Right ventricle myocardium inferior (tissue), 1 donor: ENCODE data around the gene SPATS2L. TPM values are rescaled to one million over a fixed set of nuclear protein-coding genes. Genes with fewer than 3 reads are reported as not detected.
A peak's percentile ranks its signal among the peaks of the same experiment; 100 is the strongest.

Experiments used
- ATAC-seq: fragments of 200-7000 bp; cut with Tn5 transposase; one replicate; pipeline ENCODE4 v1.9.1; 2020; ENCODE audit warnings: mild to moderate bottlenecking, moderate library complexity
- DNase-seq: peaks from one replicate; pipeline ENCODE4 v3.0.0; 2021; ENCODE audit errors: missing footprints
- intact Hi-C: fragments of 100-400 bp; cut with DNase I; formaldehyde crosslinking; loops from one replicate; pipeline ENCODE4 v1.11.0; 2022
- total RNA-seq: library from RNA; stranded (reverse); fragmentation: NEBNext Ultra II Directional; extraction: Animal tissue kit (Norgen Biotek cat#: 25700); gene quantifications from one replicate; pipeline ENCODE4 v1.2.1, GENCODE V29; 2021
- donor health status: DM: no; HTN: yes; CAD: no; lungs with severe emphysema.

SPATS2L gene
- total RNA-seq, 1 donor from 2014 or later, result 89.5 TPM

DNA sequence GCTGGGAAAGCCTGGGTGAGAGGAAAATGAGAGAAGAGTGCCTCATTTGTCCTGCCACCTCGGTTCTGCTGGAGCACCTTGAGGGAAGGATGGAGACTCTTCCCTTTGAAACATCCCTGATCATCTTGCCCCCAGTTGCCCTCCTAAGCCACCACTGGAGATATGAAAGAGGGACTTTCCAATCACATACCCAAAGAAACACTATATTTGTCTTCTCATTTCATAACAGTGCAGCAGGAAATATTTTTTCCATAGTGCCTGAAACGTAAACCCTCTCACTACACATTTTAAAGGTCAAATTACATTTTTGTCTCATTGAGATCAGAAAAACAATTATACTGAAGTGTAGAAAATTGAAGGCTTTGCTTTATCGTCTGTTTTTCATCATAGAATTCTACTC is 140.1 kb downstream of the SPATS2L start:
- intact Hi-C loops, result no loop called here
- DNase-seq, result no peak
- no peak for ATAC-seq

DNA sequence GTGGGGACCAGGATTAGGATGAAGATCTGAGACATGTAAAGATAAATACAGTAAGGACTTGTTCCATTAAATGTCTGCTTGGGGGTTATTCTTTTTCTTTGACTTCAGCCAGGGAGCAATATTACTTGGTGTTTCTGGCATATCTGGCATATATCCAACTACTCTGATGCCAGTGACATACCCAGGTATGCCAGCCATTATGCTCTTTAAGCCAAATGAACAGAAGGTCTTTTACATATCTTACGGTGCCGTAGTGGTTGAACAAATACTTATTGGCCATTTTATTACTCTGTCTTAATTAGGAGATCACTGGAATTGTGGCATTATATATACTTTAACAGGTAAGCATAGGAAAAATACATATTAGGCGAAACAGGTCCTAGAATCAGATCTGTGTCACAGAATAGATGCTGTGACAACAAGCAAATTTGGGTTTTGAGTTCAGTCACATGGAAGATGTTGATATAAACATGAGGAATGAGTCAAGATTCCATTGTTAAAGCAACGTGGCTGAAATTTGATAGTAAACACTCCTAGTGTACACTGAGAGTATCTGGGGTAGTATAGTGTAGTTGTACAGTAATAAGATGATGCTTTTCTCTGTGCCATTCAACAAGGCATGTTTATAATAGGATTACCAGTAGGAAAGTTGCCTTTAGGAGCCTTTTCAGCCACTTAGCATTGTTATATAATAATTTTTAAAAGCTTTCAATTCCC is 140.8 kb downstream of the SPATS2L start:
- DNase-seq (no peak), ATAC-seq (no peak)
- intact Hi-C loops, result no loop called here

DNA sequence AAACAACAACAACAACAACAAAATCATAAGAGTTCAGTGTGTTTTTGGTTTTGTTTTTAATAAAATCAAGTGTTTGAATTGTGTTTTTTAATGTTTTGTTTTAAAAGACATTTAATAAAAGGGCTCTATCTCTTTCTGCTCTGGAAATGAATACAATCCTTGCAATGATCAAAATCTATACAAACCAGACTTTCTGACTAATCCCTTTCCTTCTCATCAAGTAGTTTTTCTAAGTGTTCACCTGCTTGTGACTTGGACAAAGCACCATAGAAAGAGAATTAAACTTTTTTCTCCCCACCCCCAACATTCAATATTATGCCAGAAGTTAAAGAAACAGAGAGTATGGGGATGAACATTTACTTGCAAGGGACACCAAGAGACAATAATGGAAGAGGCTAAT is 142.0 kb downstream of the SPATS2L start:
- ATAC-seq, result no peak
- DNase-seq, result no peak
- intact Hi-C loops, result no loop called here

DNA sequence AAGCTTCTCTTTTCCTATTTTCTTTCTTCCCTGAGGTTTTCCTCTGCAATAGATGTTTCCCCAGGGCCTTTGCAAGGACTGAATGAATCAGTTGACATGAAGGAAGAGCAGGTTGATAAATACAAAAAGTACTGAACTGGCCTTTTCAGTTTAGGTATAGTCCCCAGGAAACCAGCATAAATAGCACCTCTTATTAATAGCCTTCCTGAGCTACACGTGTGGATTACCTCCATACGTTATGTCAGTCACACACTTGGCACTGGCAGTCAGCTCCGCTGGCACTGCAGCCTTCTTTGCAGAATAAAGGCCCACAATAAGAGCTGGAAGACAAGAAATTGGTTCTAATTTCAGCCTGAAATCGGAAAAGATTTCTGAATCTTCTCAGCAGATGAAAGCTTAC is 142.7 kb downstream of the SPATS2L start:
- no peak for DNase-seq
- intact Hi-C loops, result no loop called here
- ATAC-seq, result no peak

DNA sequence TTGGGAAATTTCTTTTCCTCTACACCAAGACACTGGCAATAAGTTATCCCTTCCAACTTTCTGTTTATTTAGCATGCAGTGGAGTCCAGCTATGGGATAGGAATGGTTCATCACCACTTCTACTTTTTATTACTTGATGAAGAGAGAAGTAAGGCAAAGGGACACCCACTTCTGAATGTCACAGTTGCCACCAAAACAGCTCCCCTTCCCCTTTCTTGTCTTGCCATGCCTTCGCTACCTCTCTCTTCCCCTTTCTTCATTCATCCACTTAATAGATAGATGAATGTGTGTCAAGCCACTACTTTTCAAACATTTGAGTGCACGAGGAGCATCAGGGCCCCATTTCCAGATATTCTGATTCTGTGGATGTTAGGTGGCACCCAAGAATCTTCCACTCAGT is 143.8 kb downstream of the SPATS2L start:
- DNase-seq (no peak), ATAC-seq (no peak)
- intact Hi-C loops, result no loop called here

DNA sequence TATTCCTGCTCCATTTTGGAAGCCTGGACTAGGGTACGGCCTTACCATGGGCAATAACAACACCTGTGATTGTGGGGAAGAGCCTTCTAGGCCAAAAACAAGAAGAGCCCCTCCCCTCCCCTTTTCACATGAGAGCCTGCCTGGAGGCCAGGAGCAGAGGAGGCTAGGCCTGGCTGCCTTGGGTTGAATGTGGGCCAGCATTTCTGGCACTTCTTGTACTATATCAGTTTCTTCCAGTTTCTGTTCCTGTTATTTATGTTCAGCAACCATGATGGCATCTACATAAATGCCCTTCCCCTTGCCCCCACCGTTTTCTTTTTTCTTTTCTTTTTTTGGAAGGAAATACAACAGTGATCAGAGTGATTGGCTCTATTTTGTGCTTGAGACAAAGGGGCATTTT is 145.0 kb downstream of the SPATS2L start:
- intact Hi-C loops, result no loop called here
- no peak for DNase-seq
- no peak for ATAC-seq

DNA sequence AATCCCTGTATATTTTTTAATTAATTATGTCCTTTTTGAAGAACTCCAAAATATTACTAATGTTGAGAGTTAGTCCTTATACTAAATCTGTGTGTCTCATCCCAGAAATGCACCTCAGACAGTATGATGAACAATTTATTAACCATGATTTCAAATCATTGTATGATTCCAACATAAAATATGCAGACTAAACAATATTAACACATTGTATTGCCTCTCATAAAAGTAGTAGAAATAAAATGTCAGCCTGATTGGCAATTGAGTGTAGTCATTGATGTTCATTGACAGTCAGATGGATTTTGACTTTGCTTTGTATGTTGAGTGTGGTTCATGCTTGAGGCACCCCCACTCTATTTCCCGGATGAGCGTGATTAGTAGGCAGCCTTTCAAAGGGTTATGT is 145.9 kb downstream of the SPATS2L start:
- ATAC-seq, result no peak

DNA sequence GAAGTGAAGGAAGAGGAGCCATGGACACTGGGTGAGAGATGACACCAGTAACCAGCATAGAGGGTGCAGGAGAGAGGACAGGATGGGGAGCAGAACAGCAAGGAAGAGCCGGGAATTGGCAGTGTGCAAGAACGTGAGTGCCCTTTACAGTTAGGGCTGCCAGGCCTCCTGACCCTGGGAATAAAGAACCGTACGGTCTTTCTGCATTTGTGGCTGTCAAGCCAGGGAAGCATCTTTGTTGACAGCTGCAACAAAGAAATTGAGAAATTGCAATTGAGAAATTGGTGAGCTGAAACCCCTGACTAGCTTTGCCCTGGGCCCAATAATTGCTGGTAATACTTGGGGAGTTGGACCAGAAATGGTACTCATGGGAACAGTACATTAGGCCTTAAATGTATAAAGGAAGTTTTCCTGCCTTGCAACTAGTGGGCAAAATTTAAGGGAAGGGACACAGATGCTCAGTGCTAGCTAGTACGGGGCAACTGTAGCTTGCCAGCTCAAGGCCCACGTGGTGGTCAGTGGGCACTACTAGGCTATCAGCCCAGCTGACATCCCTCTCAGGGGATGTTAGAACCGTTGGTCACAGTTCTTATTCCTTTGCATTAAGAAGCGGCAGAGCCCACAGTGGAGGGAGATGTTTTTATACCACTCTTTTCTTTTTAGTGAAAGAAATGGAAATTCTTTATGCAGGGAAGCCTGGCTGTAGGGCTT is 146.8 kb downstream of the SPATS2L start:
- DNase-seq, result no peak
- intact Hi-C loops, result no loop called here
- no peak for ATAC-seq

More for the DNA sequence above, 145.9 kb downstream of the SPATS2L start:
- DNase-seq, result no peak
- intact Hi-C loops, result no loop called here

DNA sequence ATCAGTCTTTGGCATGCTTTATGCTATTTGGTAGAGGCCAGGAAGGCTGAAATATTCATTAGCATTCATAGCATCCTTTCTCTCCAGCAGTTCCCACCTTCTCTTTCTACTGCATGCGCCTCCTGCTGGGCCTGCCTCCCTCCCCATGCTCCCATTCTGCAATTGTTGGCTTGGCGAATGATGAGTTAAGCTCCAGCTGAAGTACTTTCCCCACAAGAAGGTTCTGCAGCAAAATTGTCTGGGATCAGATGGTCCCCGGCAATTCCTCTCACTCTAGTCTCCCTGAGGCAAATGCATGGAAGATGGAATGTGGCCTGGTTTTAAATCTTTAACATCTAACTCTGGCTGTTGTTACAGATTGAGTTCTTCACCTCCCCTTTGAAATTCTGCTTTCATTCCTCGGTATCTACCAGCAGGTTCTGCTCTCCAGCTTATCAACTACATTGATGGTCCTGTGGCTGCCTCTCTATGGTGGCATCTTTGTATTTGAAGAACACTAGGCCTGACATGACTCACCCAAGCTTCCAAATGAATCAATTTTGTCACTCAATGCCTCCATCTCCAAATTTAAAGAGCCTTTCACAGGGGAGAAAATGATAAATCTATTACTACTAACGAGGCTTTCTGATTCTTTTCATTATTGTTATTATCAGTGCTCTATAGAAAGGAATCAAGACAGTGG is 147.5 kb downstream of the SPATS2L start:
- no peak for DNase-seq
- intact Hi-C loops, result no loop called here
- ATAC-seq, result no peak

DNA sequence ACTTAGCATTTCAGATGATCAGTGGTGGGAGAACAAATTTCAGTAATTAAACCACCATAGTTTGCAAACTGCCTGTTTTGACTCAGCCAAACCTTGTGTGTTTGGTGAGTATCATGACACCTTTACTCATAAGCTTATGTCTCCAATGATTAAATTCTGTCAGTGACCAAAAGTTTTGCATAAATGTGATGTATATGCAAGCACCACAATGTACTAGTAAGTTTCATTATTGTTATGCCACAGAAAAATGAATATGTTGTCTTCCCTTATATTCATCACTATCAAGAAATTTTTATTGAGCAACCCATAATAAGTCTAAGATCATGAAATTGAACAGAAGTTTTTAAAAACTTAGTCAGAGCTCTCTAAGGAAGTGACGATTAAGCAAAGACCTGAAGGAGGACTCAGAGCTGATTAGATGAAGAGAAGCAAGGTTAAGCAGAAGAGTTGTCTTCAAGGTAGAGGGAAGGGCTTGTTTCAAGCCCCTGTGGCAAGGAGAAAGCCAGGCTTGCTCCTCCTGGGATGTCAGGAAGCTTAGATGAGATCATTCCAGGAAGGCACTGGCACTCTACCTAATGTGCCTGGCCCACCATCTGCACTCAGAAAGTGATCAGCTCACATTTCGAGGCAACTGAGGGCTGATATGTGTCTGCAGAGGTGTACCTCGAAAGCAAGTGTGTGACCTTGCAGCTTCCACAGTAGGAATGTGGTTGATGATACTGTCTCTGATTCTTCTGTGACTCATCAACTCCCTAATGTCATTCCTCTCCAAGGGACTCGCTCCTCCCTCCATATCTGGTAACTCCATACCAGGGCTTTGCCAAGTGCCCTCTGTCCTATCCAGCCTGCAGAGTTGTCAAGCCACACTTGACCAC is 148.7 kb downstream of the SPATS2L start:
- no peak for DNase-seq

DNA sequence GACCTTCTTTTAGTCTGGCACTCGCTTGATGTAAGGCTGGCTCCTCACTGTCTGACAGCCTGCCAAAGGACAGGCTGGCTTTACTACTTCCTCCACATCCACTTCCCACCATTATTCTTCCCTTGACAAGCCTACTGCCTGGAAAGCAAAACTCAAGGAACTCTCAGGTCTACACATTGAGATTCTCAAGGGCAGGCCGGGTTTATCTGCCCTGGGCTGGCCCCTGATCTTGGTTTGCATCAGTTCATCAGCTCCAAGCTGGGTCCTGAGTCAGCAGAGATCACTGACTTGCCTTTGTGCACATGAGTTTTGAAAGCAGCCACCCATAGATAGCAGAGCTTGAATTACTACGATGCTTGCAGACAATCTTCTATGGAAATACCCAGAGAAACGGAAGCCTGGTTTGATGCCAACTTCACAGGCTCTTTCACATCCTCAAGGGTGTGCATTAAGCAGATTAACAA is 149.5 kb downstream of the SPATS2L start:
- no peak for DNase-seq
- ATAC-seq, result peak; percentile 62
- intact Hi-C loops, result no loop called here

More for the DNA sequence above, 148.7 kb downstream of the SPATS2L start:
- intact Hi-C loops, result no loop called here
- ATAC-seq, result peak; percentile 53

DNA sequence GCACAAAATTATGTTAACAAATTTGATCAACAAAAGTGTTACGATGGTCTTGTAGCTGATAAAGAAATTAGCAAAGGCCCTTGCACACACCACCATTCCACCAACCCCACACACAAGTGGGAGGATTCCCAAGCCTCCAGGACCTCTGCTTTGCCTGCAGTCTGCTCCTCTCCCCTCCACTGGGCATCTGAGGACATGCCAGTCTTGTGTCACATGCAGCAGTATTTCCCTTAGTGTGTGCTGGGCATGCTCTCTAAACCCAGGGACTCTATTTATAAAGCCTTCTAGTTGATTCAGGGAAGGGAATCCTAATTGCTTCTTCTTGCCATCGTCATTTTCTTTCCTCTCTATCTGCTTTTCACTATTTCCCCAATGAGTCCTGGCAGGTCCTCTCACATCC is 150.1 kb downstream of the SPATS2L start:
- intact Hi-C loops, result no loop called here
- no peak for DNase-seq
- peak; percentile 69 for ATAC-seq

DNA sequence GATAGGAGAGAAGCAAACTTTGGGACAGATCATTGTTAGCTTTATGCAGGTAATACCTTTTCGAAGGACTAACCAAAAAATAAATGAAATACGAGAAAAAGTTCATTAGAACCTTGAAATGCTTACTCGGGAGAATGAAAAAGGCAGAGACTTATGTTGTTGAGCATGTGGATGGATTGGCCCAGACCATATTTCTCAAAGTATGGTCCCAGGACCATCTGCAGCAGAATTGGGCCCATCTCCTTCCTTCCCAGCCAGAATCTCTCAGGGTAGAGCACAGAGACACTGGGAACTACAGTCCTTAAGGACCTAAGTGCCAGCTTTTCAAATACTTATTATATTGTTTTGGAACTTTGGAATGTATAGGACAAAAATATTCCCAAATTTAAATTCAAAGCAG is 152.6 kb downstream of the SPATS2L start:
- DNase-seq (no peak), ATAC-seq (no peak)
- intact Hi-C loops, result no loop called here

DNA sequence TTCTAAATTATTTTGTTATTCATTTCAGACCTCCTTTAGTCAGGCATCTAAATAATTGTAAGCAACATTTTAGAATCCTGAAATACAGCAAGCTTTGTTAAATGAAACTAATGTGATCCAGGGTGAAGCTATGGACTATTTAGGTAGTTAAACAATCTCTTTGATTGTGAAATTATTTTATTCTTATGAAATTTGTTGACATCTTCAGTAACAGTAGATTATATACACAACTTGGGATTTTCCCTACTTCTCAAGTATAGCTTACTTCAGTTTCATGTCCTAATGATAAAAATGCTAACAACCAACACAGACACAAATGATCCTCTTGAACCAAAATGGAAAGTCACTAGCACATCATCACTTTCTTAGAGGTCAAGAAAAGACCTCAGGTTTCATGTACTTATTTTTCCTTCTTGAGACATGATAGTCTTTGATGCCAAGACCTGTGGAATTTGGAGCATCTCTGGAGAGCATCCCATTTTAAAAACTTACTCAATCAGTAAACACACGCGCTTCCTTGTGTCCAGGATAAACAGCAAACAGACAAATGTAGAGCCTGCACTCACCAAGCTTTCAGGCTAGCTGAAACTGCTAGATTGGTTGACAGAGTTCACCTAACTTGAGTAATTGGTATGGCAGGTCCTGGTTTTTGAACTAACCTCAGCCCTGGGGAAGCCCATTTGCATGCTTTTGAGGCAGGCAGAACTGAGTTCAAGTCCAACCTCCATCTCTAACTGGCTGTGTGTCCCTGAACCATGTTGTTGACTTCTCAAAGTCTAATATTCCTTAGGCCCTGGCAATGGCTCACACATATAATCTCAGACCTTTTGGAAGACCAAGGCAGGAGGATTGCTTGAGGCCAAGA is 155.6 kb downstream of the SPATS2L start:
- ATAC-seq (no peak), DNase-seq (no peak)
- intact Hi-C loops, result no loop called here

DNA sequence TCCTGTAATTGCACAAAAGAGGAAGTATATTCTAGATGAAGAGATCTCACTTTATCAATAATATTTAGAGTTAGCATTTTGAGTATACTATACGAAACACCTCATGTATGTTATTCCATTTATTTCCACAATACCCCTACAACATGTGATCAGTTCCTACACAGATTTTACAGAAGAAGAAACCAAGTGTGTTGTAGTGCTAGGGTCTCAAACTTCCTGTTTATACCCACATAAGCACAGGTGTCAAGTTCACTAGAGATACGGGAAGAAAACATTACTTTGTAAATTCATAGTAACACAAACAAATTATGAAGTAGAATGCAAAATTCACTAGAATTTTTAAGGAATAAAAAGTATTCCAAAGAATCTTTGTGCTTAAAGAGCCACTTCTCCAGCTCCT is 157.0 kb downstream of the SPATS2L start:
- ATAC-seq, result no peak
- intact Hi-C loops, result no loop called here

DNA sequence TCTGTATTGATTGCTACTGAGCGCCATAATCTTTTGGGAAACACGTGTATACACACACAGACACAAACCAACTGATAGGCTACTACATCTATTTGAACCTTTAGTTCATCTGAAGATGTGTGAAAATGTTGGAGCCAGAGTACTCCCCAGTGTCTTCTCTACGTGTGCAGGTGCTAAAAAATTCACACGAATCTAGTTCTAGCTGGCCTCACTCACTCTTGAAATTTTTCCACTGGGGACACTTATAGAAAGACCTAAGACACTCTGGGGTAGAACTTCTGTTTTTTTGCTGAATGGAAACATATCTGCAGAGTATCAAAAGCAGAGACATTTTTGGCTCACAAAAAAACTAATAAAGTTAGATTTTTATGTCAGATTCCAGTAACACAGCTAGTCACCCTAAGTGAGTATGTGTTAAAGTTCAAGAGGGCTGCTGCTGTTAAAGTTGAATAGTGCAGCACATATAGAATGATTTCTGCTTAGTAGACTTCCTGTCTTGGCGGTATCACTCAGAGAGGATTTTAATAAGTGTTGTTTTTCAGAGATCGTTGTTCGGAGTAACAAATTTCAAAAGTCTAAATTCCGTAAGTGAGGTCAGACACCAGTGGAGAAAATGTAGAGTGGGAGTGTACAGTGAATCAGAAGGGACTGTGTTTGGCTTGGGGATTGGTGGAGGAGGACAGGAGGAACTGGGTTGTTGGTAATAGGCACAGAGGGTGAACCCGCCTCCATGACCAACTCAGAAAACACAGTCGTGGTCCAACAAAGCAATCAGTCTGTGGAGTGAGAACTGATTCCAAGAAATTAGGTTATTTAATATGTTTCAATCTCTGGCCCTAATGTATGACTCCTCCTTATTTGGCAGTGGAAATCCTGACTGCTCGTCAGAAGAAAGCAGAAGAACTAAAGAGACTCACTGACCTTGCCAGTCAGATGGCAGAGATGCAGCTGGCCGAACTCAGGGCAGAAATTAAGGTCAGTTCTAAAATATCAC is 160.2 kb downstream of the SPATS2L start:
- no peak for DNase-seq
- intact Hi-C loops, result no loop called here
- peak; percentile 93 for ATAC-seq

More for the DNA sequence above, 157.0 kb downstream of the SPATS2L start:
- no peak for DNase-seq
